HEK293 (cell line): ENCODE data around the gene FAM120B.

Source experiments
- CTCF ChIA-PET: fragments of 350-600 bp; formaldehyde crosslinking; extraction: SDS; loops from one replicate; lab custom pipeline; 2021; ENCODE audit warnings: antibody characterized with exemption; lab: Yijun Ruan, JAX
- POLR2A ChIA-PET: fragments of 300-600 bp; formaldehyde crosslinking; extraction: SDS; loops from one replicate; lab custom pipeline; 2020; ENCODE audit warnings: antibody characterized with exemption, inconsistent platforms; lab: Yijun Ruan, JAX
- H3K27ac ChIP-seq: fragments of 200-500 bp; sonication (Bioruptor generic); 2 replicates; pipeline ENCODE4 v1.5.1; 2014; ENCODE audit warnings: low read depth, low read length, control low read depth, inconsistent platforms; ENCODE audit errors: extremely low read depth
- H3K36me3 ChIP-seq, 2 experiments: fragments of 200-500 bp in 1 of 2; sonication (Bioruptor generic) in 1 of 2; 1 replicate in 1 of 2; 2 replicates in 1 of 2; pipeline ENCODE4 v1.5.1; 2014 to 2017; ENCODE audit warnings: inconsistent platforms in 2 of 2, low read length in 2 of 2; ENCODE audit not compliant: control insufficient read depth in 2 of 2, insufficient read depth in 1 of 2
- H3K4me1 ChIP-seq: fragments of 200-500 bp; sonication (Bioruptor generic); 2 replicates; pipeline ENCODE4 v1.5.1; 2014; ENCODE audit warnings: mild to moderate bottlenecking, low read length, inconsistent platforms; ENCODE audit not compliant: control insufficient read depth, insufficient read depth
- H3K4me3 ChIP-seq: 2 replicates; pipeline ENCODE4 v1.5.1; 2011; ENCODE audit warnings: low read depth, mild to moderate bottlenecking, control low read depth, low read length, moderate library complexity
- H3K9me3 ChIP-seq: fragments of 200-500 bp; sonication (Bioruptor generic); 2 replicates; pipeline ENCODE4 v1.5.1; 2014; ENCODE audit warnings: low read depth, low read length, inconsistent platforms; ENCODE audit not compliant: control insufficient read depth, insufficient read depth
- GLIS1 ChIP-seq: fragments of 450-650 bp; formaldehyde crosslinking; IDR thresholded peaks from 2 replicates; pipeline ENCODE4 v1.5.1; 2016; ENCODE audit warnings: missing biosample characterization, missing genetic modification characterization
- MYNN ChIP-seq: fragments of 450-650 bp; formaldehyde crosslinking; IDR thresholded peaks from 2 replicates; pipeline ENCODE4 v1.5.1; 2016; ENCODE audit warnings: missing biosample characterization, missing genetic modification characterization, borderline replicate concordance
- SCRT1 ChIP-seq: fragments of 450-650 bp; formaldehyde crosslinking; IDR thresholded peaks from 2 replicates; pipeline ENCODE4 v1.5.1; 2016; ENCODE audit warnings: missing biosample characterization, missing genetic modification characterization, borderline replicate concordance
- WT1 ChIP-seq: fragments of 450-650 bp; formaldehyde crosslinking; IDR thresholded peaks from 2 replicates; pipeline ENCODE4 v1.5.1; 2016; ENCODE audit warnings: missing biosample characterization, missing genetic modification characterization
- ZBTB17 ChIP-seq: fragments of 450-650 bp; formaldehyde crosslinking; IDR thresholded peaks from 2 replicates; pipeline ENCODE4 v1.5.1; 2016; ENCODE audit warnings: missing biosample characterization, missing genetic modification characterization
- ZNF169 ChIP-seq: fragments of 450-650 bp; formaldehyde crosslinking; IDR thresholded peaks from 2 replicates; pipeline ENCODE4 v1.5.1; 2016; ENCODE audit warnings: missing biosample characterization, missing genetic modification characterization
- ZNF174 ChIP-seq: fragments of 450-650 bp; formaldehyde crosslinking; IDR thresholded peaks from 2 replicates; pipeline ENCODE4 v1.5.0; 2017; ENCODE audit warnings: missing biosample characterization, mild to moderate bottlenecking, missing genetic modification characterization
- ZNF23 ChIP-seq: fragments of 450-650 bp; formaldehyde crosslinking; IDR thresholded peaks from 2 replicates; pipeline ENCODE4 v1.5.1; 2016; ENCODE audit warnings: missing biosample characterization, missing genetic modification characterization, borderline replicate concordance
- ZNF266 ChIP-seq: fragments of 450-650 bp; formaldehyde crosslinking; IDR thresholded peaks from 2 replicates; pipeline ENCODE4 v1.5.1; 2016; ENCODE audit warnings: missing biosample characterization, missing genetic modification characterization, low read depth
- ZNF324 ChIP-seq: fragments of 450-650 bp; formaldehyde crosslinking; IDR thresholded peaks from 2 replicates; pipeline ENCODE4 v1.5.1; 2016; ENCODE audit warnings: missing biosample characterization, missing genetic modification characterization
- ZNF555 ChIP-seq: fragments of 450-650 bp; formaldehyde crosslinking; conservative IDR thresholded peaks from 2 replicates; pipeline ENCODE4 v1.5.1; 2017; ENCODE audit warnings: missing biosample characterization, mild to moderate bottlenecking, missing genetic modification characterization, inconsistent platforms
- ZNF558 ChIP-seq: fragments of 450-650 bp; formaldehyde crosslinking; IDR thresholded peaks from 2 replicates; pipeline ENCODE4 v1.5.1; 2016; ENCODE audit warnings: missing biosample characterization, missing genetic modification characterization
- ZNF600 ChIP-seq: fragments of 450-650 bp; formaldehyde crosslinking; IDR thresholded peaks from 2 replicates; pipeline ENCODE4 v1.5.1; 2016; ENCODE audit warnings: missing biosample characterization, missing genetic modification characterization
- ZNF621 ChIP-seq: fragments of 450-650 bp; formaldehyde crosslinking; IDR thresholded peaks from 2 replicates; pipeline ENCODE4 v1.5.1; 2017; ENCODE audit warnings: missing biosample characterization, missing genetic modification characterization
- ZNF670 ChIP-seq: fragments of 450-650 bp; formaldehyde crosslinking; IDR thresholded peaks from 2 replicates; pipeline ENCODE4 v1.5.1; 2016; ENCODE audit warnings: missing biosample characterization, missing genetic modification characterization, low read depth
- ZNF747 ChIP-seq: fragments of 450-650 bp; formaldehyde crosslinking; IDR thresholded peaks from 2 replicates; pipeline ENCODE4 v1.5.1; 2016; ENCODE audit warnings: missing biosample characterization, missing genetic modification characterization
- ZNF777 ChIP-seq: fragments of 450-650 bp; formaldehyde crosslinking; IDR thresholded peaks from 2 replicates; pipeline ENCODE4 v1.5.1; 2017; ENCODE audit warnings: missing biosample characterization, missing genetic modification characterization, borderline replicate concordance
- ZNF785 ChIP-seq: fragments of 450-650 bp; formaldehyde crosslinking; IDR thresholded peaks from 2 replicates; pipeline ENCODE4 v1.5.1; 2016; ENCODE audit warnings: missing biosample characterization, missing genetic modification characterization
- ZXDB ChIP-seq: fragments of 450-650 bp; formaldehyde crosslinking; IDR thresholded peaks from 2 replicates; pipeline ENCODE4 v1.5.1; 2016; ENCODE audit warnings: missing biosample characterization, missing genetic modification characterization
- TF ChIP-seq, protein P1 (sequence below): IDR thresholded peaks from 2 replicates; pipeline ENCODE4 v1.6.1; 2011; ENCODE audit warnings: mild to moderate bottlenecking, low read depth, low read length, borderline replicate concordance
- TF ChIP-seq, protein P2 (sequence below): fragments of 450-650 bp; formaldehyde crosslinking; IDR thresholded peaks from 2 replicates; pipeline ENCODE4 v1.5.1; 2016; ENCODE audit warnings: missing biosample characterization, missing genetic modification characterization, borderline replicate concordance
- TF ChIP-seq, protein P3 (sequence below): fragments of 450-650 bp; formaldehyde crosslinking; IDR thresholded peaks from 2 replicates; pipeline ENCODE4 v1.5.1; 2016; ENCODE audit warnings: missing biosample characterization, missing genetic modification characterization
- TF ChIP-seq, protein P4 (sequence below): fragments of 450-650 bp; formaldehyde crosslinking; IDR thresholded peaks from 2 replicates; pipeline ENCODE4 v1.5.1; 2016; ENCODE audit warnings: missing biosample characterization, missing genetic modification characterization

The FAM120B gene

GRCh38 chr6:170355661-170356060 is 49.1 kb downstream of the FAM120B start (continued):
- TF ChIP-seq ZBTB17 (tag by site-specific recombination) = no peak
- TF ChIP-seq ZNF747 (tag by site-specific recombination) = no peak
- TF ChIP-seq MYNN = no peak
- TF ChIP-seq GLIS1 (tag by site-specific recombination) = no peak

GRCh38 chr6:170357812-170358211 is 51.3 kb downstream of the FAM120B start:
- ChIA-PET POLR2A (no interaction called here), CTCF (interaction anchor here (0.6 kb wide), 1 partner anchor 414 kb away, joined by 3 read pairs; no protein-coding TSS in a partner anchor)
- H3K36me3 ChIP-seq = peaks cover 18 to 72% of the 10 kb centered on the region in 2 experiments
- H3K27ac ChIP-seq = no peak overlapping the region
- H3K9me3 ChIP-seq = no peaks in the 10 kb centered on the region
- TF ChIP-seq ZNF600 = no peak
- no peak for TF ChIP-seq ZNF785
- TF ChIP-seq, protein P1, sequence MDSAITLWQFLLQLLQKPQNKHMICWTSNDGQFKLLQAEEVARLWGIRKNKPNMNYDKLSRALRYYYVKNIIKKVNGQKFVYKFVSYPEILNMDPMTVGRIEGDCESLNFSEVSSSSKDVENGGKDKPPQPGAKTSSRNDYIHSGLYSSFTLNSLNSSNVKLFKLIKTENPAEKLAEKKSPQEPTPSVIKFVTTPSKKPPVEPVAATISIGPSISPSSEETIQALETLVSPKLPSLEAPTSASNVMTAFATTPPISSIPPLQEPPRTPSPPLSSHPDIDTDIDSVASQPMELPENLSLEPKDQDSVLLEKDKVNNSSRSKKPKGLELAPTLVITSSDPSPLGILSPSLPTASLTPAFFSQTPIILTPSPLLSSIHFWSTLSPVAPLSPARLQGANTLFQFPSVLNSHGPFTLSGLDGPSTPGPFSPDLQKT = no peak
- no peak for TF ChIP-seq ZNF23 (tag by site-specific recombination)
- TF ChIP-seq ZNF558 (tag by site-specific recombination) = no peak
- no peak for TF ChIP-seq ZNF169 (tag by site-specific recombination)
- TF ChIP-seq, protein P2, sequence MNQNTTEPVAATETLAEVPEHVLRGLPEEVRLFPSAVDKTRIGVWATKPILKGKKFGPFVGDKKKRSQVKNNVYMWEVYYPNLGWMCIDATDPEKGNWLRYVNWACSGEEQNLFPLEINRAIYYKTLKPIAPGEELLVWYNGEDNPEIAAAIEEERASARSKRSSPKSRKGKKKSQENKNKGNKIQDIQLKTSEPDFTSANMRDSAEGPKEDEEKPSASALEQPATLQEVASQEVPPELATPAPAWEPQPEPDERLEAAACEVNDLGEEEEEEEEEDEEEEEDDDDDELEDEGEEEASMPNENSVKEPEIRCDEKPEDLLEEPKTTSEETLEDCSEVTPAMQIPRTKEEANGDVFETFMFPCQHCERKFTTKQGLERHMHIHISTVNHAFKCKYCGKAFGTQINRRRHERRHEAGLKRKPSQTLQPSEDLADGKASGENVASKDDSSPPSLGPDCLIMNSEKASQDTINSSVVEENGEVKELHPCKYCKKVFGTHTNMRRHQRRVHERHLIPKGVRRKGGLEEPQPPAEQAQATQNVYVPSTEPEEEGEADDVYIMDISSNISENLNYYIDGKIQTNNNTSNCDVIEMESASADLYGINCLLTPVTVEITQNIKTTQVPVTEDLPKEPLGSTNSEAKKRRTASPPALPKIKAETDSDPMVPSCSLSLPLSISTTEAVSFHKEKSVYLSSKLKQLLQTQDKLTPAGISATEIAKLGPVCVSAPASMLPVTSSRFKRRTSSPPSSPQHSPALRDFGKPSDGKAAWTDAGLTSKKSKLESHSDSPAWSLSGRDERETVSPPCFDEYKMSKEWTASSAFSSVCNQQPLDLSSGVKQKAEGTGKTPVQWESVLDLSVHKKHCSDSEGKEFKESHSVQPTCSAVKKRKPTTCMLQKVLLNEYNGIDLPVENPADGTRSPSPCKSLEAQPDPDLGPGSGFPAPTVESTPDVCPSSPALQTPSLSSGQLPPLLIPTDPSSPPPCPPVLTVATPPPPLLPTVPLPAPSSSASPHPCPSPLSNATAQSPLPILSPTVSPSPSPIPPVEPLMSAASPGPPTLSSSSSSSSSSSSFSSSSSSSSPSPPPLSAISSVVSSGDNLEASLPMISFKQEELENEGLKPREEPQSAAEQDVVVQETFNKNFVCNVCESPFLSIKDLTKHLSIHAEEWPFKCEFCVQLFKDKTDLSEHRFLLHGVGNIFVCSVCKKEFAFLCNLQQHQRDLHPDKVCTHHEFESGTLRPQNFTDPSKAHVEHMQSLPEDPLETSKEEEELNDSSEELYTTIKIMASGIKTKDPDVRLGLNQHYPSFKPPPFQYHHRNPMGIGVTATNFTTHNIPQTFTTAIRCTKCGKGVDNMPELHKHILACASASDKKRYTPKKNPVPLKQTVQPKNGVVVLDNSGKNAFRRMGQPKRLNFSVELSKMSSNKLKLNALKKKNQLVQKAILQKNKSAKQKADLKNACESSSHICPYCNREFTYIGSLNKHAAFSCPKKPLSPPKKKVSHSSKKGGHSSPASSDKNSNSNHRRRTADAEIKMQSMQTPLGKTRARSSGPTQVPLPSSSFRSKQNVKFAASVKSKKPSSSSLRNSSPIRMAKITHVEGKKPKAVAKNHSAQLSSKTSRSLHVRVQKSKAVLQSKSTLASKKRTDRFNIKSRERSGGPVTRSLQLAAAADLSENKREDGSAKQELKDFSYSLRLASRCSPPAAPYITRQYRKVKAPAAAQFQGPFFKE (tag by site-specific recombination) = no peak
- TF ChIP-seq ZNF324 (tag by site-specific recombination) = no peak
- TF ChIP-seq ZNF670 (tag by site-specific recombination) = no peak
- TF ChIP-seq ZNF266 (tag by site-specific recombination) = no peak
- no peak for TF ChIP-seq ZNF555 (tag by site-specific recombination)
- H3K4me1 ChIP-seq = no peaks in the 10 kb centered on the region
- no peak overlapping the region for H3K4me3 ChIP-seq

DNA sequence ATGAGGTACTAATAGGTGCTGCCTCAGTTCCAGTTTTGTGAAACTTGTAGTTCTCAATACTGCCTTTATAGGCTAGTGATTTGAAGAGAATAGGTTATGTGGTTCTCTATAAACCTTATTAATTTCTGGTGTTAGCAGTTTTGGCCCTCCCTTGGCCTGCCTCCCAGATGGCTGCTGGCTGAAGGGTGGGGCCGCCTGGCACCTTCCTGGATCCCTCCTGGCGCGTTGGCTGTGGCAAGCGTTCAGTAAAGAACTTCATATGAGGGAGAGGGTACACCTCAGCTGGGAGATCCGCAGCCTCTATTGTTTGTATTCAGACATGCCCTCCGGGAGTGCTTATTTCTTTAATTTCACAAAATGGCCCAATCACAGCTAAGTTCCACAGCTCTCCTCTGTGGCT is 51.9 kb downstream of the FAM120B start:
- CTCF ChIA-PET = no interaction called here
- Histone ChIP-seq H3K4me1 (no peaks in the 10 kb centered on the region), H3K27ac (no peak overlapping the region), H3K36me3 (peaks cover 18 to 78% of the 10 kb centered on the region in 2 experiments), H3K9me3 (no peaks in the 10 kb centered on the region), H3K4me3 (no peak overlapping the region)
- POLR2A ChIA-PET = no interaction called here
- no peak for TF ChIP-seq ZNF777
- no peak for TF ChIP-seq ZNF621 (tag by site-specific recombination)
- no peak for TF ChIP-seq ZNF174 (tag by site-specific recombination)
- TF ChIP-seq, protein P3, sequence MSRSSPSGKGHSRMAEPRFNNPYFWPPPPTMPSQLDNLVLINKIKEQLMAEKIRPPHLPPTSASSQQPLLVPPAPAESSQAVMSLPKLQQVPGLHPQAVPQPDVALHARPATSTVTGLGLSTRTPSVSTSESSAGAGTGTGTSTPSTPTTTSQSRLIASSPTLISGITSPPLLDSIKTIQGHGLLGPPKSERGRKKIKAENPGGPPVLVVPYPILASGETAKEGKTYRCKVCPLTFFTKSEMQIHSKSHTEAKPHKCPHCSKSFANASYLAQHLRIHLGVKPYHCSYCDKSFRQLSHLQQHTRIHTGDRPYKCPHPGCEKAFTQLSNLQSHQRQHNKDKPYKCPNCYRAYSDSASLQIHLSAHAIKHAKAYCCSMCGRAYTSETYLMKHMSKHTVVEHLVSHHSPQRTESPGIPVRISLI = no peak
- no peak for TF ChIP-seq WT1 (tag by site-specific recombination)
- no peak for TF ChIP-seq SCRT1
- TF ChIP-seq, protein P4, sequence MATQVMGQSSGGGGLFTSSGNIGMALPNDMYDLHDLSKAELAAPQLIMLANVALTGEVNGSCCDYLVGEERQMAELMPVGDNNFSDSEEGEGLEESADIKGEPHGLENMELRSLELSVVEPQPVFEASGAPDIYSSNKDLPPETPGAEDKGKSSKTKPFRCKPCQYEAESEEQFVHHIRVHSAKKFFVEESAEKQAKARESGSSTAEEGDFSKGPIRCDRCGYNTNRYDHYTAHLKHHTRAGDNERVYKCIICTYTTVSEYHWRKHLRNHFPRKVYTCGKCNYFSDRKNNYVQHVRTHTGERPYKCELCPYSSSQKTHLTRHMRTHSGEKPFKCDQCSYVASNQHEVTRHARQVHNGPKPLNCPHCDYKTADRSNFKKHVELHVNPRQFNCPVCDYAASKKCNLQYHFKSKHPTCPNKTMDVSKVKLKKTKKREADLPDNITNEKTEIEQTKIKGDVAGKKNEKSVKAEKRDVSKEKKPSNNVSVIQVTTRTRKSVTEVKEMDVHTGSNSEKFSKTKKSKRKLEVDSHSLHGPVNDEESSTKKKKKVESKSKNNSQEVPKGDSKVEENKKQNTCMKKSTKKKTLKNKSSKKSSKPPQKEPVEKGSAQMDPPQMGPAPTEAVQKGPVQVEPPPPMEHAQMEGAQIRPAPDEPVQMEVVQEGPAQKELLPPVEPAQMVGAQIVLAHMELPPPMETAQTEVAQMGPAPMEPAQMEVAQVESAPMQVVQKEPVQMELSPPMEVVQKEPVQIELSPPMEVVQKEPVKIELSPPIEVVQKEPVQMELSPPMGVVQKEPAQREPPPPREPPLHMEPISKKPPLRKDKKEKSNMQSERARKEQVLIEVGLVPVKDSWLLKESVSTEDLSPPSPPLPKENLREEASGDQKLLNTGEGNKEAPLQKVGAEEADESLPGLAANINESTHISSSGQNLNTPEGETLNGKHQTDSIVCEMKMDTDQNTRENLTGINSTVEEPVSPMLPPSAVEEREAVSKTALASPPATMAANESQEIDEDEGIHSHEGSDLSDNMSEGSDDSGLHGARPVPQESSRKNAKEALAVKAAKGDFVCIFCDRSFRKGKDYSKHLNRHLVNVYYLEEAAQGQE = no peak
- TF ChIP-seq ZXDB = no peak
